ENCODE results near the gene PKIB. TPM values are rescaled to one million over a fixed set of nuclear protein-coding genes. Genes with fewer than 3 reads are reported as not detected.

The PKIB gene
- total RNA-seq, 2 experiments from 2014 or later: 0.78 to 1.3 TPM

DNA sequence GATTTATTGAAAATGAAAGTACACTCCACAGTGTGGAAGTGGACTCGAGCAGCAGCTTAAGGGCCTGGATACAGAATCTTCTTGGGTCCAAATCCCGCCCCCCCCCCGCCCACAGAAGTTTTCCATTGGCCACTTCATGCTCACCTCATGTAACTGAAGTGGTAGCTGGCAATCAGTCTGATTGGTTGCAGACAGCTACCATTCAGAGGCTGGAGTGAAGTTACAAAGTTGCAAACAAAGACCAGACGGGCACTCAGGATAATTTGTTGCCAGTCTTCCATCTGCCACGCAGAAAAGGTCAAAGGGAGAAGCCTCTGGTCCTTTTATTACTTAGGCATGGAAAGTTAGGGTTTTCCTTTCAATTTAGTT, 143.5 kb downstream of the PKIB start:
- POLR2A ChIA-PET: no interaction called here
- H3K27me3 Mint-ChIP-seq: no peaks in the 10 kb centered on the region
- DNase-seq: no peak
- no peak overlapping the region for H3K27ac Mint-ChIP-seq
- no peak overlapping the region for H3K4me3 Mint-ChIP-seq
- H3K9me3 Mint-ChIP-seq: peaks cover 5% of the 10 kb centered on the region
- ATAC-seq (ENCODE audit: low read depth): no peak
- peaks cover 2% of the 10 kb centered on the region for H3K36me3 Mint-ChIP-seq
- peaks cover 30% of the 10 kb centered on the region for H3K4me1 Mint-ChIP-seq

GRCh38 chr6:122754191-122754731, 144.1 kb downstream of the PKIB start:
- POLR2A ChIA-PET: no interaction called here
- Mint-ChIP-seq H3K9me3 (peaks cover 5% of the 10 kb centered on the region), H3K27ac (no peak overlapping the region)

DNA sequence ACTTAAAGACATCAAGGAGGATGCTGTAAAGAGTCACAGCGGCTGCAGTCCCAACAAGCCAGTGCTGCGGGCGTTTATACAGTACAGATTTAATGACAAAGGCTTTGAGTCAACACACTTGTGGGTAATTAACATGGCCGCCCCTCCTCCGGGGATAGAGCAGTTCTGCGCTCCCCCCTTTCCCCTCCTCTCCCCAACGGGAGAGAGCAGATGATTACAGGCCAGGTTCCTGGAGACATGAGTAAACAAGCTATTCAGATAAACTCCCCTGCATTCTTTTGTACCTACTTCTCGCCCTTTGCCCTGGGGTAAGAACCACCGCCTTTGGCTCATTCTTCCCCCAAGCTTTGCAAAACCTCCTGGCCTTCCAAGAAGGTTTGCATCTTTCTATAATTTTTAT, 145.7 kb downstream of the PKIB start:
- POLR2A ChIA-PET: no interaction called here
- peaks cover 31% of the 10 kb centered on the region for H3K4me1 Mint-ChIP-seq
- no peaks in the 10 kb centered on the region for H3K27me3 Mint-ChIP-seq
- peaks cover 2% of the 10 kb centered on the region for H3K36me3 Mint-ChIP-seq
- ATAC-seq (ENCODE audit: low read depth): no peak
- DNase-seq: no peak
- no peak overlapping the region for H3K27ac Mint-ChIP-seq
- peaks cover 5% of the 10 kb centered on the region for H3K9me3 Mint-ChIP-seq
- H3K4me3 Mint-ChIP-seq: no peak overlapping the region

More at GRCh38 chr6:122754191-122754731, 144.1 kb downstream of the PKIB start:
- DNase-seq (no peak), ATAC-seq (ENCODE audit: low read depth) (no peak)
- Mint-ChIP-seq H3K36me3 (peaks cover 2% of the 10 kb centered on the region), H3K4me3 (no peak overlapping the region), H3K4me1 (peaks cover 33% of the 10 kb centered on the region), H3K27me3 (no peaks in the 10 kb centered on the region)

- Mint-ChIP-seq H3K4me3 (no peak overlapping the region), H3K27ac (no peak overlapping the region), H3K36me3 (peaks cover 2% of the 10 kb centered on the region), H3K4me1 (peaks cover 10% of the 10 kb centered on the region), H3K27me3 (peaks cover 4% of the 10 kb centered on the region), H3K9me3 (peaks cover 7% of the 10 kb centered on the region)
- ATAC-seq (ENCODE audit: low read depth) (peak; percentile 73), DNase-seq (no peak)
- POLR2A ChIA-PET: no interaction called here
Measured at GRCh38 chr6:122758927-122759334, 148.7 kb downstream of the PKIB start.

- ATAC-seq (ENCODE audit: low read depth) (no peak), DNase-seq (no peak)
- peaks cover 4% of the 10 kb centered on the region for H3K4me1 Mint-ChIP-seq
- no peak overlapping the region for H3K27ac Mint-ChIP-seq
- H3K27me3 Mint-ChIP-seq: peaks cover 4% of the 10 kb centered on the region
- no peaks in the 10 kb centered on the region for H3K36me3 Mint-ChIP-seq
- H3K4me3 Mint-ChIP-seq: no peak overlapping the region
- POLR2A ChIA-PET: no interaction called here
- H3K9me3 Mint-ChIP-seq: peaks cover 3% of the 10 kb centered on the region
Measured at GRCh38 chr6:122760330-122760729, 150.1 kb downstream of the PKIB start.

- Mint-ChIP-seq H3K27me3 (peaks cover 20% of the 10 kb centered on the region), H3K4me1 (peaks cover 2% of the 10 kb centered on the region), H3K4me3 (no peak overlapping the region), H3K36me3 (no peaks in the 10 kb centered on the region), H3K27ac (no peak overlapping the region), H3K9me3 (peaks cover 2% of the 10 kb centered on the region)
- no peak for DNase-seq
- POLR2A ChIA-PET: no interaction called here
- no peak for ATAC-seq (ENCODE audit: low read depth)
Measured at GRCh38 chr6:122766256-122766655, 156.1 kb downstream of the PKIB start.

GRCh38 chr6:122770835-122771601, 160.8 kb downstream of the PKIB start:
- Mint-ChIP-seq H3K4me1 (peaks cover 2% of the 10 kb centered on the region), H3K9me3 (no peaks in the 10 kb centered on the region), H3K27ac (no peak overlapping the region), H3K36me3 (no peaks in the 10 kb centered on the region), H3K4me3 (no peak overlapping the region), H3K27me3 (peaks cover 28% of the 10 kb centered on the region)
- POLR2A ChIA-PET: no interaction called here
- no peak for ATAC-seq (ENCODE audit: low read depth)
- DNase-seq: no peak

GRCh38 chr6:122772724-122773415, 162.7 kb downstream of the PKIB start:
- DNase-seq: no peak
- POLR2A ChIA-PET: no interaction called here
- H3K36me3 Mint-ChIP-seq: no peaks in the 10 kb centered on the region
- peaks cover 27% of the 10 kb centered on the region for H3K27me3 Mint-ChIP-seq
- H3K9me3 Mint-ChIP-seq: no peaks in the 10 kb centered on the region
- no peak for ATAC-seq (ENCODE audit: low read depth)
- H3K4me1 Mint-ChIP-seq: peaks cover 1% of the 10 kb centered on the region
- H3K27ac Mint-ChIP-seq: no peak overlapping the region
- H3K4me3 Mint-ChIP-seq: no peak overlapping the region

Other genes with a start within 250 kb of the PKIB start
- 10 to 100 TPM; 17.9 to 20.7 TPM for gene HSF2, start 210.8 kb upstream of the PKIB start, total RNA-seq
- gene SERINC1, start 138.6 kb upstream of the PKIB start, total RNA-seq: 10 to 100 TPM; 80.7 to 83.5 TPM
- gene FABP7, start 169.3 kb downstream of the PKIB start, total RNA-seq: not detected
- under 1 TPM in 1 of 2 experiments, not detected in 1; 0.17 TPM for gene SMPDL3A, start 178.9 kb downstream of the PKIB start, total RNA-seq